Non-pigmented ciliary epithelial cell (primary cell): Measurements from ENCODE around the gene C1RL.

Experiments used
- DNase-seq: peaks from one replicate; pipeline ENCODE4 v3.0.0-alpha.2; 2010; ENCODE audit warnings: low read depth

C1RL gene

GRCh38 chr12:7136676-7137075 lies 27.7 kb upstream of the C1RL start:
- DNase-seq: no peak

GRCh38 chr12:7136071-7136470 lies 27.1 kb upstream of the C1RL start:
- DNase-seq: no peak

GRCh38 chr12:7134396-7135166 lies 25.6 kb upstream of the C1RL start:
- DNase-seq: no peak

GRCh38 chr12:7131502-7131866 lies 22.5 kb upstream of the C1RL start:
- DNase-seq: no peak

- no peak for DNase-seq
Observed at GRCh38 chr12:7130701-7131501, 21.9 kb upstream of the C1RL start.

- no peak for DNase-seq
Observed at GRCh38 chr12:7129872-7130691, 21.1 kb upstream of the C1RL start, which contains the start of gene CLSTN3. TSS of gene CLSTN3 (plus strand) at chr12:7130371. CDS start at chr12:7130649, 278 bp downstream.

GRCh38 chr12:7129287-7129871 lies 20.4 kb upstream of the C1RL start:
- DNase-seq: no peak

GRCh38 chr12:7128681-7129286 lies 19.8 kb upstream of the C1RL start, which contains the start of gene RBP5:
TSS of gene RBP5 (minus strand) at chr12:7128889. CDS start at chr12:7128775, 114 bp downstream.
- DNase-seq: no peak

- DNase-seq: no peak
Observed at GRCh38 chr12:7127916-7128626, 19.1 kb upstream of the C1RL start.

GRCh38 chr12:7125632-7126227 lies 16.7 kb upstream of the C1RL start:
- DNase-seq: no peak

GRCh38 chr12:7123806-7124522 lies 14.9 kb upstream of the C1RL start:
- no peak for DNase-seq

GRCh38 chr12:7122811-7123769 lies 14.1 kb upstream of the C1RL start:
- no peak for DNase-seq

- DNase-seq: no peak
Observed at GRCh38 chr12:7121324-7121723, 12.3 kb upstream of the C1RL start.

GRCh38 chr12:7120166-7120565 lies 11.2 kb upstream of the C1RL start:
- DNase-seq: no peak

GRCh38 chr12:7118881-7119280 lies 9.9 kb upstream of the C1RL start:
- no peak for DNase-seq

GRCh38 chr12:7117670-7118069 lies 8.7 kb upstream of the C1RL start:
- no peak for DNase-seq

- no peak for DNase-seq
Observed at GRCh38 chr12:7116916-7117315, 7.9 kb upstream of the C1RL start.

GRCh38 chr12:7116196-7116595 lies 7.2 kb upstream of the C1RL start:
- DNase-seq: no peak

- no peak for DNase-seq
Observed at GRCh38 chr12:7114851-7115250, 5.8 kb upstream of the C1RL start.
